Caco-2 (cell line): Measurements from ENCODE around the gene MYO5C. TPM values are rescaled to one million over a fixed set of nuclear protein-coding genes. Genes with fewer than 3 reads are reported as not detected.

ENCODE experiments used
- BruUV-seq: library from RNA; stranded (reverse); fragments of 400-500 nt; replicated peaks from 2 replicates; lab custom pipeline; 2021; lab: Mats Ljungman, UMichigan
- CTCF ChIA-PET: fragments of 300-600 bp; sonication (Branson Sonifier 250); formaldehyde crosslinking; loops from one replicate; lab custom pipeline; 2022; ENCODE audit warnings: antibody characterized with exemption; lab: Charles Lee
- POLR2A ChIA-PET: fragments of 300-600 bp; sonication (Branson Sonifier 250); formaldehyde crosslinking; loops from one replicate; lab custom pipeline; 2022; ENCODE audit warnings: antibody characterized with exemption; lab: Charles Lee
- DNase-seq, 2 experiments: peaks; one replicate each; pipeline versions ENCODE4 v3.0.0 to v3.0.0-alpha.2; 2020 to 2022
- H3K27me3 ChIP-seq: replicated peaks from 2 replicates; pipeline ENCODE4 v1.6.0; 2011; ENCODE audit warnings: low read length; ENCODE audit not compliant: control insufficient read depth, insufficient read depth
- H3K36me3 ChIP-seq: 2 replicates; pipeline ENCODE4 v1.5.1; 2011; ENCODE audit warnings: low read length; ENCODE audit not compliant: control insufficient read depth, insufficient read depth
- H3K4me1 ChIP-seq: fragments of 250-450 bp; sonication (Bioruptor Pico); 2 replicates; pipeline ENCODE4 v1.5.1; 2020; ENCODE audit warnings: mild to moderate bottlenecking
- H3K4me3 ChIP-seq: 2 replicates; pipeline ENCODE4 v1.5.1; 2011; ENCODE audit warnings: low read depth, mild to moderate bottlenecking, control low read depth, low read length
- H3K9me3 ChIP-seq: fragments of 250-450 bp; sonication (Bioruptor Pico); 2 replicates; pipeline ENCODE4 v1.5.1; 2020; ENCODE audit warnings: mild to moderate bottlenecking, moderate library complexity
- H3K27ac Mint-ChIP-seq: one replicate; pipeline ENCODE4 v1.8.0; 2022; ENCODE audit warnings: mixed read lengths; ENCODE audit not compliant: unreplicated experiment
- H3K27me3 Mint-ChIP-seq: one replicate; pipeline ENCODE4 v1.8.0; 2022; ENCODE audit warnings: mixed read lengths; ENCODE audit not compliant: insufficient read depth, unreplicated experiment
- H3K36me3 Mint-ChIP-seq: one replicate; pipeline ENCODE4 v1.8.0; 2022; ENCODE audit warnings: mild to moderate bottlenecking, mixed read lengths; ENCODE audit not compliant: insufficient read depth, unreplicated experiment
- H3K4me1 Mint-ChIP-seq: one replicate; pipeline ENCODE4 v1.8.0; 2022; ENCODE audit warnings: low read depth, mixed read lengths; ENCODE audit not compliant: unreplicated experiment
- H3K4me3 Mint-ChIP-seq: one replicate; pipeline ENCODE4 v1.8.0; 2022; ENCODE audit warnings: mild to moderate bottlenecking, moderate library complexity, mixed read lengths; ENCODE audit not compliant: unreplicated experiment
- H3K9me3 Mint-ChIP-seq: one replicate; pipeline ENCODE4 v1.8.0; 2022; ENCODE audit warnings: mixed read lengths; ENCODE audit not compliant: unreplicated experiment
- CTCF ChIP-seq, 2 experiments: fragments of 200-600 bp in 1 of 2; IDR thresholded peaks; 1 replicate in 1 of 2; 2 replicates in 1 of 2; pipeline versions ENCODE4 v1.5.1 to v1.8.0; 2011 to 2022; ENCODE audit warnings: antibody characterized with exemption in 1 of 2, control low read depth in 1 of 2, inconsistent platforms in 1 of 2, low read depth in 1 of 2, low read length in 1 of 2, mild to moderate bottlenecking in 1 of 2, moderate library complexity in 1 of 2; ENCODE audit not compliant: insufficient read depth in 1 of 2, severe bottlenecking in 1 of 2, unreplicated experiment in 1 of 2
- intact Hi-C: fragments of 100-400 bp; cut with micrococcal nuclease; formaldehyde crosslinking; loops from one replicate; pipeline ENCODE4 v1.10.0; 2022; ENCODE audit not compliant: unreplicated experiment
- total RNA-seq: library from RNA; stranded (reverse); gene quantifications from 2 replicates; pipeline ENCODE4 v1.2.3, GENCODE V29; 2022

MYO5C gene
- total RNA-seq, 1 experiment from 2014 or later: 33.5 TPM

- Mint-ChIP-seq H3K4me3 (no peak overlapping the region), H3K36me3 (no peaks in the 10 kb centered on the region), H3K27ac (no peak overlapping the region), H3K4me1 (peaks cover 9% of the 10 kb centered on the region), H3K27me3 (no peaks in the 10 kb centered on the region), H3K9me3 (no peaks in the 10 kb centered on the region)
- intact Hi-C loops: no loop called here
- H3K27me3 ChIP-seq: no peaks in the 10 kb centered on the region
- no TSS peak for BruUV-seq
- no peak for TF ChIP-seq CTCF (IDR thresholded peaks at IDR 0.05; ENCODE audit: insufficient read depth in 1 of 2, low read depth in 1 of 2, low read length in 1 of 2, severe bottlenecking in 1 of 2, unreplicated experiment in 1 of 2)
- DNase-seq: no peak
- H3K4me3 ChIP-seq: no peak overlapping the region
- H3K4me1 ChIP-seq: 0 out of 2 replicates have a peak, but pooled peaks cover 10% of the 10 kb centered on the region
- ChIA-PET CTCF (no interaction called here), POLR2A (no interaction called here)
- H3K9me3 ChIP-seq: no peaks in the 10 kb centered on the region
- no peaks in the 10 kb centered on the region for H3K36me3 ChIP-seq
Observed at GRCh38 chr15:52340093-52340492, 44.5 kb upstream of the MYO5C start.

GRCh38 chr15:52338891-52339290, 43.3 kb upstream of the MYO5C start:
- H3K27ac Mint-ChIP-seq: no peak overlapping the region
- Histone ChIP-seq H3K4me3 (no peak overlapping the region), H3K4me1 (peaks cover 6% of the 10 kb centered on the region; the same call in 1 of the 2 replicates), H3K9me3 (no peaks in the 10 kb centered on the region), H3K36me3 (no peaks in the 10 kb centered on the region), H3K27me3 (no peaks in the 10 kb centered on the region)
- intact Hi-C loops: no loop called here
- DNase-seq: no peak
- no peaks in the 10 kb centered on the region for H3K27me3 Mint-ChIP-seq
- no peak overlapping the region for H3K4me3 Mint-ChIP-seq
- peaks cover 1% of the 10 kb centered on the region for H3K4me1 Mint-ChIP-seq
- POLR2A ChIA-PET: no interaction called here
- no TSS peak for BruUV-seq
- TF ChIP-seq CTCF (IDR thresholded peaks at IDR 0.05; ENCODE audit: insufficient read depth in 1 of 2, low read depth in 1 of 2, low read length in 1 of 2, severe bottlenecking in 1 of 2, unreplicated experiment in 1 of 2): no peak
- H3K9me3 Mint-ChIP-seq: no peaks in the 10 kb centered on the region
- no peaks in the 10 kb centered on the region for H3K36me3 Mint-ChIP-seq
- CTCF ChIA-PET: no interaction called here

- Mint-ChIP-seq H3K27me3 (no peaks in the 10 kb centered on the region), H3K9me3 (no peaks in the 10 kb centered on the region), H3K27ac (no peak overlapping the region), H3K4me1 (no peaks in the 10 kb centered on the region), H3K4me3 (no peak overlapping the region), H3K36me3 (no peaks in the 10 kb centered on the region)
- Histone ChIP-seq H3K9me3 (no peaks in the 10 kb centered on the region), H3K4me3 (no peak overlapping the region), H3K27me3 (no peaks in the 10 kb centered on the region), H3K4me1 (peaks cover 5% of the 10 kb centered on the region; the same call in 1 of the 2 replicates), H3K36me3 (no peaks in the 10 kb centered on the region)
- POLR2A ChIA-PET: interaction anchor here (0.6 kb wide), 1 partner anchor 125 kb away, joined by 7 read pairs; no protein-coding TSS in a partner anchor
- CTCF ChIA-PET: no interaction called here
- TF ChIP-seq CTCF (IDR thresholded peaks at IDR 0.05; ENCODE audit: insufficient read depth in 1 of 2, low read depth in 1 of 2, low read length in 1 of 2, severe bottlenecking in 1 of 2, unreplicated experiment in 1 of 2): no peak
- no peak for DNase-seq
- no TSS peak for BruUV-seq
- intact Hi-C loops: no loop called here
Observed at GRCh38 chr15:52338058-52338457, 42.5 kb upstream of the MYO5C start.
